Duodenal mucosa (tissue), 2 donors: Measurements from ENCODE around the gene LPCAT1.

ENCODE experiments used
- H3K27ac ChIP-seq: one replicate; pipeline ENCODE4 v1.7.0; 2013; ENCODE audit warnings: low read depth, low read length
- H3K27me3 ChIP-seq, 2 donors: one replicate each; pipeline ENCODE4 v1.7.0; 2013; ENCODE audit warnings: low read length in 2 of 2, control low read depth in 1 of 2; ENCODE audit not compliant: insufficient read depth in 2 of 2, control insufficient read depth in 1 of 2
- H3K36me3 ChIP-seq, 2 donors: one replicate each; pipeline ENCODE4 v1.7.0; 2013; ENCODE audit warnings: low read length in 2 of 2, control low read depth in 1 of 2; ENCODE audit not compliant: insufficient read depth in 2 of 2, control insufficient read depth in 1 of 2
- H3K4me1 ChIP-seq, 2 donors: one replicate each; pipeline ENCODE4 v1.7.0; 2013; ENCODE audit warnings: low read length in 2 of 2, control low read depth in 1 of 2; ENCODE audit not compliant: insufficient read depth in 2 of 2, control insufficient read depth in 1 of 2
- H3K4me3 ChIP-seq, 2 donors: one replicate each; pipeline ENCODE4 v1.7.0; 2013; ENCODE audit warnings: low read length in 2 of 2, low read depth in 1 of 2
- H3K9ac ChIP-seq, 2 donors: one replicate each; pipeline ENCODE4 v1.7.0; 2013; ENCODE audit warnings: low read length in 2 of 2, low read depth in 1 of 2
- H3K9me3 ChIP-seq, 2 donors: one replicate each; pipeline ENCODE4 v1.7.0; 2013; ENCODE audit warnings: low read length in 2 of 2, control low read depth in 1 of 2; ENCODE audit not compliant: control insufficient read depth in 1 of 2

The LPCAT1 gene

DNA sequence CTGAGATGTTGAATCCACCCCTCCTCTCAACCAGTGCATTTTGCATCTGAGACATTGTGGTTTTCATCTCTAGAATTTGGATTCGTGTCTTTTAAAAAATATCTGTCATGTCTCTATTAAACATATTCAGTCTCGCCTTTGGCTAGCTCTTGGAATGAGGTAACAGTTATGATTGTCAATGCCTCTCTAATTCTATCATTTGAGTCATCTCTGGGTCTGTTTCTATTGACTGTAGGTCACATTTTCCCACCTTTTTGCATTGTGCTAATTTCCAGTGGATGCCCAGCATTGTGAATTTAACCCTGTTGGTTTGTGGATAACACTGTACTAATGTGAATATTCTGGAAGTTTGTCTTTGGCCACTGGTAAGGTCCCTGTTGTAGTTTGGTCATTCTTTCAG, 70.1 kb downstream of the LPCAT1 start:
- Histone ChIP-seq H3K9ac (no peak overlapping the region), H3K27me3 (peaks cover 0 to 2% of the 10 kb centered on the region in 2 donors), H3K27ac (no peak overlapping the region), H3K9me3 (peaks cover 20 to 27% of the 10 kb centered on the region in 2 donors), H3K4me3 (no peak overlapping the region), H3K36me3 (no peaks in the 10 kb centered on the region), H3K4me1 (no peaks in the 10 kb centered on the region)

DNA sequence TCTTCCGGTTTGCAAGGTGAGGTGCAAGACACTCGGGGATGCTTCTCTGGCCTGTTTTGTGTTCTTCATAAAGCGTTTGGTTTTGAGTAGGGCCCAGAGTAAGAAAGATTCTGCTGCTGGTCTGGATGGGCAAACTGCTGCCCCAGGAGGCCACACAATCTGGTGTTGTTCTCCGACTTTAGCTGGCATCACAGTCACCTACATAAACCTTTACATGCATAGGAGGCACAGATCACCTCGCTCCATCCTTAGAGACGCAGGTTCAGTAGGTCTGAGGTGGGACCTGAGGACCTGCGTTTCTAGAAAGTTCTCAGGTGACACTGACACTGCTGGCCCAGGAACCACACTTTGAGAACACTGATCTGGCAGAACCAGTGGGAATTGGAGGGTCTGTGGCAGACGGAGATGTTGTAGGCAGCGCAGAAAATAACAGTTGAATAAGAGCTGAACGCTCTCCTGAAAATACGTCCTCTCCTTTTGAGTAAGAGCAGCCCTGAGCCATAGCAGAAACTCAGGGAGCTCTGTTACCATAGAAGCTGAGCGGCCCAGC, 74.6 kb downstream of the LPCAT1 start:
- Histone ChIP-seq H3K4me3 (no peak overlapping the region), H3K9ac (no peak overlapping the region), H3K9me3 (peaks cover 3 to 7% of the 10 kb centered on the region in 2 donors), H3K36me3 (no peaks in the 10 kb centered on the region), H3K27ac (no peak overlapping the region), H3K27me3 (peaks cover 4 to 7% of the 10 kb centered on the region in 2 donors), H3K4me1 (peaks cover 6 to 15% of the 10 kb centered on the region in 2 donors)

DNA sequence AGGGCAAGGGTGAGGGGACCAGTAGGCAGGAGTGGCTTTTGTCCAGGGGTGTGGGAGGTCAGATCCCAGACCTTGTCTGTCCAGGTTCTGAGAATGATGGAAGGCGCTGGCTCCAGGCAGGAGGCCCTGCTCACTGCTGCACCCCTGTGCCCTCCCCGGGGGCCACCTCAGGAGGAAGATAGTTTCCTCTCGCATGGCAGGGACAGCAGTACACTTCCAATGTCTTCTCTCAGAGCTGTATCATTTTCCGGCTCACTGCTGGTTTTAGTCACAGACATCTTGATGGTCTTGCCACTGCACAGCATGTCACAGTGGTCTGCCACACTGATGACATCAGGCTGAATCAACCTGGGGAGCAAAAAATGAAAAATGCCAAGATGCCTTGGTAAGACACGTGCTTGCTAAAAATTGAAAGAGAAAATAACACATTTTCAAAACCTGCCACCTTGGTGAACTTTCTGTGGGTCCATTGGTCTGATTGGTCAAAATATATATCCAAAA, 75.2 kb downstream of the LPCAT1 start:
- Histone ChIP-seq H3K27me3 (peaks cover 10 to 12% of the 10 kb centered on the region in 2 donors), H3K9me3 (peaks cover 0 to 1% of the 10 kb centered on the region in 2 donors), H3K4me3 (no peak overlapping the region), H3K9ac (no peak overlapping the region), H3K36me3 (no peaks in the 10 kb centered on the region), H3K27ac (no peak overlapping the region), H3K4me1 (peaks cover 6 to 15% of the 10 kb centered on the region in 2 donors)

DNA sequence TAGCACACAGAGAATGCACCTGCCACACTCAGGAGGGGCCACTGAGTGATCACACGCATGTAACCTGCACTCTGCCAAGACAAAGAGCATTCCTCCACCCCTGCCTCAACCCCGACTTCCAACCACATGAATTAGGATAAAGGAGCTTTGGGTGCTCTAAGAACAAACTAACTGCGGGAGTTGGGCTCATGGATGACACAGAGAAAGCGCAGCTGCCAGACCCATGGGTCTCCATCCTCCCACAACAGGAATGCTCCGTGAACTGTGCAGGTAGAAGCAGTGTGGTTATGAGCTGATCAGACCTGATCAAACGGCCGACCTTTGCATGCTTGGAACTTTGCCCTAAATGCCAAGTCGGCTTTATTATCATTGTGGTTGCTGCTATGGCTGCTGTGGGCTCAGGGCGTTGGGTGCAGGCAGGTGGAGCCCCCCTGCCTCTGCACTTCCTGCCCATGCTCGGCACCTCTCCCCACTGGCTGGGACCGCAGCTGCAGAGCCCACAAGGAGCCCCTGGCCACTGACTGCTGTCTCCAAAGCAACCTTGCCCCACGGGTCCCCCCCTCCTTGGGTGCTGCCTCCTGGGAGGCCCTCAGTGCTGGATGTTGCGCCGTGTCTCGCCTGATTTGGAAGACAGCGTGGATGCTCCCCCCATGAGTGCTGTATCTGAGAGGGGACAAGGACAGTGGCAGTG, 75.9 kb downstream of the LPCAT1 start:
- Histone ChIP-seq H3K36me3 (no peaks in the 10 kb centered on the region), H3K27ac (no peak overlapping the region), H3K4me3 (peak overlapping the region in 1 of 2 donors; percentile 8), H3K27me3 (peaks cover 17 to 19% of the 10 kb centered on the region in 2 donors), H3K9ac (no peak overlapping the region), H3K4me1 (peaks cover 6 to 15% of the 10 kb centered on the region in 2 donors), H3K9me3 (no peaks in the 10 kb centered on the region)

DNA sequence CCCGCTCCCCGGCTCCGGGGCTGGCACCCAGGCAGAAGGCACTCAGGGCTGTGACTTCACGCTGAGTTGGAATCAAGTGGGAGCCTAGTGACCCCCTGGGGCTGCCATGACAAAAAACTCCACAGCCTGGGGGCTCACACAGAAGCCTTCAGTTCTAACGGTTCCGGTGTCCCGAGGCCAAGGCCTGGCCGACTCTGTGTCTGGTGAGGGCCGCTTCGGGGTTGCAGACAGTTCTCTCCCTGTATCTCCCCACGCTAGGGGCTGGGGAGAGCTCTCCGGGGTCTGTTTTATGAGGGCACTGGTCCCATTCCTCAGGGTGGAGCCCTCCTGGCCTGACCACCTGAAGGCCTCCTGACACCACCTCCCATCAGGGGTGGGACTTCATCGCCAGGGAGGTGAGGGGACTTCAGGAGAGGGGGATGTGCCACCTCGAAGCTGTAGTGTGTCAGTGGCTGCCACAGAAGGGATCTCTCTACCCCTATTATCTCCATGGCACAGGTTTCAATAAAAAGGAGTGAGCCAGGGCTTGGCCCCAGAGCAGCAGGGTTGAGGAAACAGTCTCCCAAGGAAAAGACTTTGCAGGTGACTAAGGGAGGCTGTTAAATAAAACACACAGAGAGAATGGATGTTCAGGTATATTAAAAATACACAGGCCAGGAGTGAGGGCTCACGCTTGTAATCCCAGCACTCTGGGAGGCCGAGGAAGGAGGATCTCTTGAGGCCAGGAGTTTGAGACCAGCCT, 77.0 kb downstream of the LPCAT1 start:
- no peak overlapping the region for H3K27ac ChIP-seq
- H3K36me3 ChIP-seq: no peaks in the 10 kb centered on the region
- H3K4me3 ChIP-seq: no peak overlapping the region
- H3K4me1 ChIP-seq: peaks cover 6 to 15% of the 10 kb centered on the region in 2 donors
- no peaks in the 10 kb centered on the region for H3K9me3 ChIP-seq
- H3K27me3 ChIP-seq: peaks cover 19 to 21% of the 10 kb centered on the region in 2 donors
- H3K9ac ChIP-seq: no peak overlapping the region

DNA sequence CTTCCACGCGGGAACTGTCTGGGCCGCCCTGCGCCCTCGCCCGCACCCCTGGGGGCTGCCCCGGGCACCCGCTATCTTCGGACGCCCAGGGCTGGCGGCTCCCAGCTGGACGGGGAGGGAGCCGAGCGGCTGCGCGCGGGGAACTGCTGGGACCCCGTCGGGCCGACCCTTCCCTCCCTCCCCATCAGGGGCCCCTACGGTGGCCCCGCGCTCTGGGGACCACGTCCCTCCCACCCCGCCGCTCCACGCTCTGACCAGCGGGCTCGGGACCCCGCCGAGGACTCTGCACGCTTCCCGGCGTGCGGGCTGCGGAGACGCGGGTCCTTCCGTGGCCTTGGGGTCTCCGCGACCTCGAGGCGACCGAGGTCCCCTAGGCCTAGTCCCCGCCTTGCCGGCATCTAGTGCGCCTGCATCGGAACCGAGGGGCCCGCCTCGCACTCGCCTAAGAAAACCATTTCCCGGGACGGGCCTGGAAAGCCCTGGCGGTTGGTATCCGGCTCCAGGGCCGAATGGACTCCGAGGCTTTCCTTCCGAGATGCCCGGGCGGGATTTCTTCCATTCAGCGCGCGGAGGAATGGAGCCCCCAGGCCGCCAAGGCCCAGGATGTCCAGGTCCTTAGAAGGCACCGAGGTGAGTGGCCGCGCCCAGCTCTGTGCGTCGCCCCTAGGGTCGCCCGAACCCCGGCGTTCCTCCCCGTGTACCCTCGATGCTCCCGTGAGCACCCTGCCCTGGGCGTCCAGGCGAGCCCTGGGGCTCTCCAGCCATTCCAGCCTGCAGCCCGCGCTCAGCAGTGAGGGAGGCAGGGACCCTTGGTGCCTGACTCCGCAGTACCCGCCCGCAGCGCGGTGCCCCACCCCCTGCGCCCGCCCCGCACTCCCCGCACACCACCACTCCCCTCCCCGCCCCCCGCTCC, 77.8 kb downstream of the LPCAT1 start:
- Histone ChIP-seq H3K36me3 (no peaks in the 10 kb centered on the region), H3K4me3 (no peak overlapping the region), H3K9ac (no peak overlapping the region), H3K4me1 (peaks cover 6 to 15% of the 10 kb centered on the region in 2 donors), H3K27me3 (peaks cover 19 to 24% of the 10 kb centered on the region in 2 donors), H3K9me3 (no peaks in the 10 kb centered on the region), H3K27ac (no peak overlapping the region)

DNA sequence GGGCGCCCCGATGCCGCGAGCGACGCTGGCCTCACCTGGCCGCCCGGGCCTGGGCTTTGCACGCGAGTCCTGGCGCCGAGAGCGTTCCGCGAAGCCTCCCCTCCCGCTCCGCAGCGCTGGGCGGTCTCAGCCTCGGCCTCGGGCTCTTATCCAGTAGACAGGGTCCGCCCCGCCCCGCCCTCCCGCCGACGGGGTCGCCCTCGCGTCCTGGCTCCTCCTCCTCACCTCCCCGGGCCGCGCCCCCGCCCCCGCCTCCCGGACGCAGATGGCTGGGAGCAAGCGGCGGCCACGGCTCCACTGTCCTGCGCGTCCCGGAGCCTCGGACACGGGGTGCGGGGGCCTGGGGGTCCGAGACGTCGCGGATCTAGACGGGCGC, 78.5 kb downstream of the LPCAT1 start, which contains the start of gene SLC6A3:
TSS of gene SLC6A3 (minus strand) at position 128 of the 376 bp plus-strand sequence. CDS start 2,243 bp downstream, outside the sequence.
- H3K27ac ChIP-seq: no peak within 1 kb of the TSS
- peaks cover 23 to 24% of the 10 kb centered on the region in 2 donors for H3K27me3 ChIP-seq
- H3K4me1 ChIP-seq: peaks cover 6 to 15% of the 10 kb centered on the region in 2 donors
- no peak within 1 kb of the TSS for H3K4me3 ChIP-seq
- H3K9ac ChIP-seq: no peak within 1 kb of the TSS
- H3K36me3 ChIP-seq: no peaks in the 10 kb centered on the region
- no peaks in the 10 kb centered on the region for H3K9me3 ChIP-seq

DNA sequence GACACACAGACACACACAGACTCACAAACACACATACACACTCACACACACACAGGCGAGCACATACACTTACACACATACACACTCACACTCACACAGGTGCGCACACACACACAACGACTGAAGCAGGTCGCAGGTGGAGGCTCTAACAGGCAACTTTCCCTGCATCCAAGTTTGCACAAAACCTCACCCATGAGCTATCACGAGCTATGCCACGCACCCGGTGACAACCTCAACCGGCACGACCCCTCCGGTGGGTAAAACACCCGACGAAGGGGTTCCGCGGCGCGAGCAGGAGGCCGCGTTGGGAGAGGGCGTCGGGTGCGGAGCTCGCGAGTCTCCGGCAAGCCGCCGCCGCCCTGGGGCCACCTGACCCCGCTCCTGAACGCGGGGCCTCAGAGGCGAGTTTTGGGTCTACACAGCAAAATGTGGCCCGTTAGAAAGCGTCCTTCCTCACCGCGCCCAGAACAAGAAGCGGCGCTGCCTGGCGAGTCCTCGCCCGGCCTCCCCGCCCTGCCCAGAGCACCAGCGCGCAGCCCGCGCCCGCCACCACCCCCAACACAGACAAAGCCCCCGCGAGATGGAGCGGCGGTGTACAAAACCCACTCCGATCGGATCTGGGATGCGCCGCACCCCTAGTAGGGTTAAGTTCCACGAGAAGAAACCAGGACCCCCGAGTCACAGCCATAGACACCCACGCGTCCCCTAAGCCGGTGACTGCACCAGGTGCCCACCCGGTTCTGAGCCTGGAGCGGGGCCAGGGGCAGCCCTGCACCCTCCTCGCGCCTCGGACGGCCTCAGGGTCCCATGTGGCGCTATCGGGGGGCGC, 79.2 kb downstream of the LPCAT1 start:
- Histone ChIP-seq H3K9ac (no peak overlapping the region), H3K27ac (no peak overlapping the region), H3K9me3 (no peaks in the 10 kb centered on the region), H3K4me3 (no peak overlapping the region), H3K27me3 (peaks cover 22 to 24% of the 10 kb centered on the region in 2 donors), H3K4me1 (peaks cover 6 to 15% of the 10 kb centered on the region in 2 donors), H3K36me3 (no peaks in the 10 kb centered on the region)

DNA sequence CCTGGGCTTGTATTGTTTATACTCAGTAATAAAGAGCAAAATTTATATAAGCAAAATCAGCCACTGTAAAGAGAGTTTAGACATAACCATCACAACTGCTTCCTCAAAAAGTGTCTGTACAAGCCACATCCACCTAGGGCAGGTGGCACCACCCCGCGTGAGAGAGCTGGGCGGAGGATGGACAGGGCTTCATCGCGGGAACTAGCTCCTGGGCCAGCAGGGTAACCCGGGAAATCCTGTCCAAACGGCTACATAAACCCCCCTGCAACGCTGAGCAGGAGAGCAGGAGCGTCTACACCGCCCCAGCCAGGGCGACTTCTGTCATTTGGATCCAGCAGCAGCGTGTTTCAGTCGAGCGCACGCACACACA, 79.8 kb downstream of the LPCAT1 start:
- no peak overlapping the region for H3K27ac ChIP-seq
- H3K4me1 ChIP-seq: peaks cover 6 to 15% of the 10 kb centered on the region in 2 donors
- peaks cover 22 to 24% of the 10 kb centered on the region in 2 donors for H3K27me3 ChIP-seq
- H3K36me3 ChIP-seq: no peaks in the 10 kb centered on the region
- H3K9me3 ChIP-seq: no peaks in the 10 kb centered on the region
- no peak overlapping the region for H3K9ac ChIP-seq
- H3K4me3 ChIP-seq: no peak overlapping the region
